ENCODE measurements around the gene NANP.

DNA sequence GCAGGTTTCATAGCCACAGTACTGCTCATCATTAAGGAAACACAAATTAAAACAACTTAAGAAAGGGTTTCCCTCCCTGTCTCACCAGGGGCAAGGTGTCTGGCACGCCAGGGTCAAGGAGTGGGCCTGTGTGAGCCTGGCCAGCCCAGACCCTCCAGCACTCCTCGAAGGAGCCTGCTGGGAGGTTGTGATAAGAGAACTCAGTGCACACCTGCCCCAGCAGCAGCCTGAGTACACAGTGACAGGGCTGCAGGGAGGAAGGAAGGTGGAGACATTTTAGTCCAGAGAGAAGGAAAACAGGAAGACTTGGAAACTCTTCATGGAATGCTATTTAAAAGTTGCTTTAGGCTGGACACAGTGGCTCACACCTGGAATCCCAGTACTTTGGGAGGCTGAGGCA lies 52.6 kb downstream of the NANP start:
- TF ChIP-seq CTCF (IDR thresholded peaks at IDR 0.05; ENCODE audit: low read depth, low read length, missing input control), result no peak
- TF ChIP-seq TAF1 (conservative IDR thresholded peaks at IDR 0.05), result no peak
- no peak for TF ChIP-seq FOXA2 (IDR thresholded peaks at IDR 0.05)
- TF ChIP-seq, protein P1, sequence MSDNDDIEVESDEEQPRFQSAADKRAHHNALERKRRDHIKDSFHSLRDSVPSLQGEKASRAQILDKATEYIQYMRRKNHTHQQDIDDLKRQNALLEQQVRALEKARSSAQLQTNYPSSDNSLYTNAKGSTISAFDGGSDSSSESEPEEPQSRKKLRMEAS (IDR thresholded peaks at IDR 0.05), result no peak
- no peak for TF ChIP-seq GABPA (IDR thresholded peaks at IDR 0.05 in 1 of 2, conservative IDR thresholded peaks at IDR 0.05 in 1 of 2)
- no peak for TF ChIP-seq HNF4A (conservative IDR thresholded peaks at IDR 0.05)
- TF ChIP-seq EGR1 (IDR thresholded peaks at IDR 0.05; ENCODE audit: low read depth in 2 of 2), result no peak
- no peak for TF ChIP-seq ATF3 (IDR thresholded peaks at IDR 0.05)
- no peak for TF ChIP-seq YY1 (IDR thresholded peaks at IDR 0.05)
- TF ChIP-seq SP1 (IDR thresholded peaks at IDR 0.05), result no peak
- TF ChIP-seq, protein P2, sequence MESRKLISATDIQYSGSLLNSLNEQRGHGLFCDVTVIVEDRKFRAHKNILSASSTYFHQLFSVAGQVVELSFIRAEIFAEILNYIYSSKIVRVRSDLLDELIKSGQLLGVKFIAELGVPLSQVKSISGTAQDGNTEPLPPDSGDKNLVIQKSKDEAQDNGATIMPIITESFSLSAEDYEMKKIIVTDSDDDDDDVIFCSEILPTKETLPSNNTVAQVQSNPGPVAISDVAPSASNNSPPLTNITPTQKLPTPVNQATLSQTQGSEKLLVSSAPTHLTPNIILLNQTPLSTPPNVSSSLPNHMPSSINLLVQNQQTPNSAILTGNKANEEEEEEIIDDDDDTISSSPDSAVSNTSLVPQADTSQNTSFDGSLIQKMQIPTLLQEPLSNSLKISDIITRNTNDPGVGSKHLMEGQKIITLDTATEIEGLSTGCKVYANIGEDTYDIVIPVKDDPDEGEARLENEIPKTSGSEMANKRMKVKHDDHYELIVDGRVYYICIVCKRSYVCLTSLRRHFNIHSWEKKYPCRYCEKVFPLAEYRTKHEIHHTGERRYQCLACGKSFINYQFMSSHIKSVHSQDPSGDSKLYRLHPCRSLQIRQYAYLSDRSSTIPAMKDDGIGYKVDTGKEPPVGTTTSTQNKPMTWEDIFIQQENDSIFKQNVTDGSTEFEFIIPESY (IDR thresholded peaks at IDR 0.05), result no peak
- TF ChIP-seq NR2F2 (IDR thresholded peaks at IDR 0.05), result no peak
- TF ChIP-seq RAD21 (IDR thresholded peaks at IDR 0.05), result no peak
